ACC112 (cell line): ENCODE results near the gene ERN1.

Experiments
- H2AFZ ChIP-seq: fragments of 200-600 bp; sonication (generic); one replicate; pipeline ENCODE4 v1.6.0; 2017; ENCODE audit warnings: antibody characterized with exemption, low read length; ENCODE audit not compliant: unreplicated experiment
- H3K27ac ChIP-seq: fragments of 200-600 bp; sonication (generic); 2 replicates; pipeline ENCODE4 v1.5.1; 2014; ENCODE audit warnings: low read depth, mild to moderate bottlenecking, antibody characterized with exemption, low read length, moderate library complexity
- H3K27me3 ChIP-seq: fragments of 200-600 bp; sonication (generic); 2 replicates; pipeline ENCODE4 v1.6.1; 2014; ENCODE audit warnings: mild to moderate bottlenecking, antibody characterized with exemption, low read length, moderate library complexity, mixed read lengths; ENCODE audit not compliant: insufficient read depth
- H3K36me3 ChIP-seq: fragments of 200-600 bp; sonication (generic); 2 replicates; pipeline ENCODE4 v1.6.1; 2016; ENCODE audit warnings: mild to moderate bottlenecking, antibody characterized with exemption, low read length, moderate library complexity, mixed read lengths; ENCODE audit not compliant: insufficient read depth
- H3K4me1 ChIP-seq: fragments of 200-600 bp; sonication (generic); one replicate; pipeline ENCODE4 v1.6.1; 2016; ENCODE audit warnings: low read length, mixed read lengths; ENCODE audit not compliant: insufficient read depth, unreplicated experiment, control insufficient read depth
- H3K4me3 ChIP-seq: fragments of 200-600 bp; sonication (generic); 2 replicates; pipeline ENCODE4 v1.5.1; 2014; ENCODE audit warnings: mild to moderate bottlenecking, low read depth, low read length
- H3K79me2 ChIP-seq: fragments of 200-600 bp; sonication (generic); one replicate; pipeline ENCODE4 v1.6.0; 2016; ENCODE audit warnings: low read length; ENCODE audit not compliant: control insufficient read depth, unreplicated experiment, insufficient read depth

The ERN1 gene

DNA sequence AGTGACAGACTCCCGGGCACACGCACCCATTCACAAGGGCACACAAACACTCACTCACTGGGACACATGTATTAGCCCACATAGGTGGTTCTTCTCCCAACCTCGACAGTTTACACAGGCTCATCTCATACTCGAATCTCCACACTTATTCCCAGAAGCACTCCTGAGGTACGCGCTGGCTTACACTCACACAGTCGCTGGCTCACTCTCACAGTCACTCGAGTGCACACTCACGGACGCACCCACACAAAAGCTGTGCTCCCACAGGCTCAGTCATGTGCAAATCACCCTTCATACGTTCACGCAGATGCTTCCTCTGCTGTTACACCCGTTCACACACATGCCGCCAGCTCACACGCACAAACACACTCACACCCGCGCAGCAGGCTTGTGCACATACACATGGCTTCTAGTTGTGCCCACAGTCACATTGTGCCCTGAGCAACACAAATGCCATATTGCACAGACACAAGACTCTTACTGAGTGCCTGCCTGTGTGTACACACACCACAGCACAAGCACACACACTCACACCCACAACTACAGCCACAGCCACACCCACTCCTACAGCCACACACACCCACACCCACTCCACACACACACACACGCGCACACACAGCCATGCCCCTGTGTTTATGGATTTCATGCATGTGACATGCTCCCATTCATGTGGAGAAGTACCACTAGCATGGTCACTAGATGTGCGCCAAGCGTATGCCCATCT lies 140.2 kb downstream of the ERN1 start:
- H3K27me3 ChIP-seq = peaks cover 25% of the 10 kb centered on the region
- H3K27ac ChIP-seq = no peak overlapping the region
- H2AFZ ChIP-seq = no peak overlapping the region
- peaks cover 12% of the 10 kb centered on the region for H3K4me1 ChIP-seq
- no peak overlapping the region for H3K4me3 ChIP-seq
- no peaks in the 10 kb centered on the region for H3K36me3 ChIP-seq
- H3K79me2 ChIP-seq = no peaks in the 10 kb centered on the region
